ENCODE results near the gene ZYG11B.

DNA sequence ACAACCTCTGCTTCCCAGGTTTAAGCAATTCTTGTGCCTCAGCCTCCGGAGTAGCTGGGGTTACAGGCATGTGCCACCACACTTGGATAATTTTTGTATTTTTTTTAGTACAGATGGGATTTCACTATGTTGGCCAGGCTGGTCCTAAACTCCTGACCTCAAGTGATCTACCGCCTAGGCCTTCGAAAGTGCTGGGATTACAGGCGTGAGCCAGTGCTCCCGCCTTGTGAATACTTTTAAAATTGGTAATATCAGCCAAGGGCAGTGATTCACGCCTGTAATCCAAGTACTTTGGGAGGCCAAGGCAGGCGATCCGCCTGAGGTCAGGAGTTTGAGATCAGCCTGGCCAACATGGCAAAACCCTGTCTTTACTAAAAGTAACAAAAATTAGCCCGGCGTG, 33.7 kb downstream of the ZYG11B start:
- TF ChIP-seq EZH2 (IDR thresholded peaks at IDR 0.05; ENCODE audit: borderline replicate concordance, insufficient read depth, low read depth, low read length, poor library complexity, severe bottlenecking) = no peak
- TF ChIP-seq, protein P1, sequence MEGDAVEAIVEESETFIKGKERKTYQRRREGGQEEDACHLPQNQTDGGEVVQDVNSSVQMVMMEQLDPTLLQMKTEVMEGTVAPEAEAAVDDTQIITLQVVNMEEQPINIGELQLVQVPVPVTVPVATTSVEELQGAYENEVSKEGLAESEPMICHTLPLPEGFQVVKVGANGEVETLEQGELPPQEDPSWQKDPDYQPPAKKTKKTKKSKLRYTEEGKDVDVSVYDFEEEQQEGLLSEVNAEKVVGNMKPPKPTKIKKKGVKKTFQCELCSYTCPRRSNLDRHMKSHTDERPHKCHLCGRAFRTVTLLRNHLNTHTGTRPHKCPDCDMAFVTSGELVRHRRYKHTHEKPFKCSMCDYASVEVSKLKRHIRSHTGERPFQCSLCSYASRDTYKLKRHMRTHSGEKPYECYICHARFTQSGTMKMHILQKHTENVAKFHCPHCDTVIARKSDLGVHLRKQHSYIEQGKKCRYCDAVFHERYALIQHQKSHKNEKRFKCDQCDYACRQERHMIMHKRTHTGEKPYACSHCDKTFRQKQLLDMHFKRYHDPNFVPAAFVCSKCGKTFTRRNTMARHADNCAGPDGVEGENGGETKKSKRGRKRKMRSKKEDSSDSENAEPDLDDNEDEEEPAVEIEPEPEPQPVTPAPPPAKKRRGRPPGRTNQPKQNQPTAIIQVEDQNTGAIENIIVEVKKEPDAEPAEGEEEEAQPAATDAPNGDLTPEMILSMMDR (IDR thresholded peaks at IDR 0.05) = no peak
